Measurements from ENCODE around the gene PHF14.

PHF14 gene

GRCh38 chr7:11172835-11173234 is 199.2 kb downstream of the PHF14 start:
- no peak for DNase-seq (ENCODE audit: low read depth in 2 of 2)

- DNase-seq (ENCODE audit: low read depth in 2 of 2), result no peak
Observed at GRCh38 chr7:11175371-11175770, 201.7 kb downstream of the PHF14 start.

GRCh38 chr7:11175887-11176286 is 202.2 kb downstream of the PHF14 start:
- DNase-seq (ENCODE audit: low read depth in 2 of 2), result no peak

- DNase-seq (ENCODE audit: low read depth in 2 of 2), result no peak
Observed at GRCh38 chr7:11176985-11177555, 203.4 kb downstream of the PHF14 start.

GRCh38 chr7:11177793-11178192 is 204.1 kb downstream of the PHF14 start:
- DNase-seq (ENCODE audit: low read depth in 2 of 2), result no peak

GRCh38 chr7:11181590-11181989 is 207.9 kb downstream of the PHF14 start:
- no peak for DNase-seq (ENCODE audit: low read depth in 2 of 2)

GRCh38 chr7:11182736-11183135 is 209.1 kb downstream of the PHF14 start:
- DNase-seq (ENCODE audit: low read depth in 2 of 2), result no peak

GRCh38 chr7:11185179-11185815 is 211.6 kb downstream of the PHF14 start:
- DNase-seq (ENCODE audit: low read depth in 2 of 2), result no peak

GRCh38 chr7:11188529-11189310 is 215.0 kb downstream of the PHF14 start:
- no peak for DNase-seq (ENCODE audit: low read depth in 2 of 2)

GRCh38 chr7:11191081-11191480 is 217.4 kb downstream of the PHF14 start:
- no peak for DNase-seq (ENCODE audit: low read depth in 2 of 2)

GRCh38 chr7:11191574-11192220 is 218.0 kb downstream of the PHF14 start:
- no peak for DNase-seq (ENCODE audit: low read depth in 2 of 2)

GRCh38 chr7:11192506-11192905 is 218.8 kb downstream of the PHF14 start:
- no peak for DNase-seq (ENCODE audit: low read depth in 2 of 2)

GRCh38 chr7:11193131-11193867 is 219.6 kb downstream of the PHF14 start:
- no peak for DNase-seq (ENCODE audit: low read depth in 2 of 2)

GRCh38 chr7:11193888-11194287 is 220.2 kb downstream of the PHF14 start:
- no peak for DNase-seq (ENCODE audit: low read depth in 2 of 2)

GRCh38 chr7:11194492-11194891 is 220.8 kb downstream of the PHF14 start:
- no peak for DNase-seq (ENCODE audit: low read depth in 2 of 2)

- DNase-seq (ENCODE audit: low read depth in 2 of 2), result no peak
Observed at GRCh38 chr7:11195502-11195901, 221.8 kb downstream of the PHF14 start.

GRCh38 chr7:11196143-11196542 is 222.5 kb downstream of the PHF14 start:
- no peak for DNase-seq (ENCODE audit: low read depth in 2 of 2)

GRCh38 chr7:11203224-11203623 is 229.6 kb downstream of the PHF14 start:
- DNase-seq (ENCODE audit: low read depth in 2 of 2), result no peak

- DNase-seq (ENCODE audit: low read depth in 2 of 2), result no peak
Observed at GRCh38 chr7:11203683-11204082, 230.0 kb downstream of the PHF14 start.

- no peak for DNase-seq (ENCODE audit: low read depth in 2 of 2)
Observed at GRCh38 chr7:11206177-11206899, 232.7 kb downstream of the PHF14 start.

- no peak for DNase-seq (ENCODE audit: low read depth in 2 of 2)
Observed at GRCh38 chr7:11207565-11207964, 233.9 kb downstream of the PHF14 start.
